GM12878 (cell line): ENCODE results near the gene KRTAP10-9. TPM values are rescaled to one million over a fixed set of nuclear protein-coding genes. Genes with fewer than 3 reads are reported as not detected.
"Not testable (repeated sequence)": the region's sequence is repeated elsewhere in the genome, so short reads cannot be mapped to it uniquely, and the experiment has no call there.

Experiments
- ATAC-seq: fragments of 200-7000 bp; cut with Tn5 transposase; 3 replicates; pipeline ENCODE4 v1.9.1; 2020; ENCODE audit warnings: mild to moderate bottlenecking, moderate library complexity
- BruUV-seq: library from RNA; stranded (reverse); fragments of 400-500 nt; replicated peaks from 2 replicates; lab custom pipeline; 2021; lab: Mats Ljungman, UMichigan
- CTCF ChIA-PET: fragments of 300-600 bp; sonication (Branson Sonifier 250); formaldehyde crosslinking; extraction: SDS; loops from one replicate; lab custom pipeline; 2021; ENCODE audit warnings: inconsistent platforms; lab: Yijun Ruan, JAX
- POLR2A ChIA-PET: fragments of 350-600 bp; formaldehyde crosslinking; extraction: SDS; loops from one replicate; lab custom pipeline; 2021; ENCODE audit warnings: inconsistent platforms; lab: Charles Lee
- RAD21 ChIA-PET: fragments of 300-600 bp; sonication (Branson Sonifier 250); formaldehyde crosslinking; loops from one replicate; lab custom pipeline; 2023; ENCODE audit warnings: antibody characterized with exemption; ENCODE audit not compliant: unreplicated experiment; lab: Charles Lee
- SMC1A ChIA-PET: fragments of 300-600 bp; sonication (Branson Sonifier 250); formaldehyde crosslinking; loops from one replicate; lab custom pipeline; 2023; ENCODE audit not compliant: unreplicated experiment, uncharacterized antibody; lab: Charles Lee
- DNase-seq: peaks from one replicate; pipeline ENCODE4 v3.0.0-alpha.2; 2011; ENCODE audit warnings: low read depth, low spot score
- FAIRE-seq: peaks from 3 replicates; lab custom pipeline; 2011; peaks lifted over from hg19 to GRCh38; lab: Jason Lieb, UNC
- H2AFZ ChIP-seq: 2 replicates; pipeline ENCODE4 v1.6.0; 2011; ENCODE audit warnings: low read depth, low read length, control low read depth; ENCODE audit not compliant: control insufficient read depth
- H3K27ac ChIP-seq: 2 replicates; pipeline ENCODE4 v1.5.1; 2011; ENCODE audit warnings: control low read depth; ENCODE audit not compliant: control insufficient read depth, insufficient read depth
- H3K27me3 ChIP-seq, 2 experiments: replicated peaks in 1 of 2; 2 replicates each; pipeline versions ENCODE4 v1.6.0 to v1.6.1; 2011; ENCODE audit warnings: low read length in 1 of 2; ENCODE audit not compliant: control insufficient read depth in 2 of 2, insufficient read depth in 2 of 2
- H3K36me3 ChIP-seq, 2 experiments: 2 replicates each; pipeline ENCODE4 v1.5.1; 2011; ENCODE audit warnings: low read length in 1 of 2; ENCODE audit not compliant: control insufficient read depth in 2 of 2, insufficient read depth in 2 of 2
- H3K4me1 ChIP-seq: 2 replicates; pipeline ENCODE4 v1.6.1; 2011; ENCODE audit warnings: mild to moderate bottlenecking, low read length, moderate library complexity, mixed read lengths; ENCODE audit not compliant: control insufficient read depth, insufficient read depth
- H3K4me2 ChIP-seq: 2 replicates; pipeline ENCODE4 v1.6.0; 2011; ENCODE audit warnings: control low read depth; ENCODE audit not compliant: control insufficient read depth, insufficient read depth
- H3K4me3 ChIP-seq: fragments of 200-600 bp; sonication (generic); 2 replicates; pipeline ENCODE4 v1.5.1; 2016
- H3K79me2 ChIP-seq: 2 replicates; pipeline ENCODE4 v1.6.0; 2011; ENCODE audit warnings: low read length; ENCODE audit not compliant: control insufficient read depth, insufficient read depth
- H3K9ac ChIP-seq: 2 replicates; pipeline ENCODE4 v1.8.0; 2011; ENCODE audit warnings: low read length, control low read depth, mixed read lengths; ENCODE audit not compliant: control insufficient read depth, insufficient read depth
- H3K9me3 ChIP-seq: replicated peaks from 3 replicates; pipeline ENCODE4 v1.5.1; 2011; ENCODE audit warnings: mild to moderate bottlenecking, low read length; ENCODE audit not compliant: control insufficient read depth, insufficient read depth
- H4K20me1 ChIP-seq: 2 replicates; pipeline ENCODE4 v1.6.0; 2011; ENCODE audit not compliant: control insufficient read depth, insufficient read depth
- WGBS: methylation state at CpG from one replicate; pipeline ENCODE4 v1.1.6; 2016; ENCODE audit warnings: low lambda C conversion rate; ENCODE audit not compliant: insufficient replicate concordance, insufficient coverage; ENCODE audit errors: missing lambda C conversion rate; 5-methylcytosine and 5-hydroxymethylcytosine counted together
- in situ Hi-C: fragments of 300-500 bp; cut with MboI; formaldehyde crosslinking; loops from 9 replicates; pipeline ENCODE4 v1.14.3; 2018; ENCODE audit warnings: mixed read lengths
- intact Hi-C: fragments of 100-400 bp; cut with micrococcal nuclease; formaldehyde crosslinking; loops from one replicate; pipeline ENCODE4 v1.14.2; 2022; ENCODE audit not compliant: unreplicated experiment
- polyA plus RNA-seq, 11 experiments: library from polyadenylated mRNA; depleted of rRNA in 4 of 11; unstranded in 6 of 11; stranded (reverse) in 5 of 11; fragments of >200 nt; fragmentation: Nextera tagmentation in 4 of 11; fragmentation: Illumina TruSeq in 1 of 11; extraction: Ambion mirVana in 4 of 11; extraction: Trizol in 1 of 11; gene quantifications; 1 replicate in 1 of 11; 2 replicates in 10 of 11; pipeline versions ENCODE4 v1.2.1 to v1.2.3, GENCODE V29; 2011 to 2016; ENCODE audit warnings: inconsistent platforms in 2 of 11, missing spikeins in 2 of 11, low read depth in 1 of 11
- total RNA-seq, 4 experiments: library from RNA; depleted of rRNA in 3 of 4; stranded (reverse); fragments of >200 nt in 3 of 4; fragmentation: Illumina TruSeq in 1 of 4; extraction: Trizol in 1 of 4; gene quantifications; 2 replicates each; pipeline versions ENCODE4 v1.2.1 to v1.2.3, GENCODE V29; 2013 to 2021

Gene KRTAP10-9
- total and polyA plus RNA-seq, 10 of the 15 experiments (the other 5 are each of a cell fraction or from before 2014, with no cell fraction given): not detected

- H3K27ac ChIP-seq, in situ Hi-C loops, ATAC-seq, DNase-seq, H3K9ac ChIP-seq, FAIRE-seq, SMC1A ChIA-PET, H3K36me3 ChIP-seq, H3K4me2 ChIP-seq, H3K9me3 ChIP-seq, H3K4me1 ChIP-seq, BruUV-seq, H4K20me1 ChIP-seq, CTCF ChIA-PET, H3K27me3 ChIP-seq, H2AFZ ChIP-seq, H3K4me3 ChIP-seq, POLR2A ChIA-PET, intact Hi-C loops, RAD21 ChIA-PET, H3K79me2 ChIP-seq: not testable (repeated sequence)
- 33% methylated on average over 11 of the region's 19 CpGs for WGBS
These were observed 35.7 kb upstream of the KRTAP10-9 start for GRCh38 chr21:44590897-44591800.

GRCh38 chr21:44591801-44592130 lies 35.1 kb upstream of the KRTAP10-9 start:
- in situ Hi-C loops, SMC1A ChIA-PET, H3K4me3 ChIP-seq, H3K27me3 ChIP-seq, H3K79me2 ChIP-seq, H3K4me1 ChIP-seq, DNase-seq, H3K27ac ChIP-seq, RAD21 ChIA-PET, H4K20me1 ChIP-seq, intact Hi-C loops, BruUV-seq, ATAC-seq, H3K4me2 ChIP-seq, H2AFZ ChIP-seq, H3K9ac ChIP-seq, CTCF ChIA-PET, FAIRE-seq, H3K36me3 ChIP-seq, POLR2A ChIA-PET, H3K9me3 ChIP-seq: not testable (repeated sequence)
- WGBS: 0% methylated on average over 2 of the region's 4 CpGs
